ENCODE measurements around the gene GATA5.

GATA5 gene

GRCh38 chr20:62475772-62476055 is at the start of gene GATA5:
Gene GATA5 (minus strand): TSS chr20:62475995. CDS start chr20:62475521, 474 bp downstream.
- Histone ChIP-seq H3K9me3 (ENCODE audit: control insufficient read depth in 2 of 2, low read length in 2 of 2) (no peaks in the 10 kb centered on the region), H3K4me1 (ENCODE audit: control insufficient read depth in 2 of 2, insufficient read depth in 2 of 2, low read length in 2 of 2) (no peaks in the 10 kb centered on the region), H3K36me3 (ENCODE audit: control insufficient read depth in 2 of 2, insufficient read depth in 2 of 2, low read length in 2 of 2) (no peaks in the 10 kb centered on the region), H3K9ac (ENCODE audit: low read depth in 1 of 2, low read length in 2 of 2) (no peak within 1 kb of the TSS), H3K27me3 (ENCODE audit: control insufficient read depth in 2 of 2, insufficient read depth in 2 of 2, low read length in 2 of 2) (peaks cover 13 to 40% of the 10 kb centered on the region in 2 donors), H3K27ac (ENCODE audit: low read depth in 2 of 2, low read length in 2 of 2) (no peak within 1 kb of the TSS), H3K4me3 (ENCODE audit: low read length in 2 of 2) (no peak within 1 kb of the TSS)

- H3K27ac ChIP-seq (ENCODE audit: low read depth in 2 of 2, low read length in 2 of 2): no peak overlapping the region
- H3K9ac ChIP-seq (ENCODE audit: low read depth in 1 of 2, low read length in 2 of 2): no peak overlapping the region
- H3K36me3 ChIP-seq (ENCODE audit: control insufficient read depth in 2 of 2, insufficient read depth in 2 of 2, low read length in 2 of 2): no peaks in the 10 kb centered on the region
- no peaks in the 10 kb centered on the region for H3K4me1 ChIP-seq (ENCODE audit: control insufficient read depth in 2 of 2, insufficient read depth in 2 of 2, low read length in 2 of 2)
- peaks cover 4 to 8% of the 10 kb centered on the region in 2 donors for H3K27me3 ChIP-seq (ENCODE audit: control insufficient read depth in 2 of 2, insufficient read depth in 2 of 2, low read length in 2 of 2)
- H3K4me3 ChIP-seq (ENCODE audit: low read length in 2 of 2): no peak overlapping the region
- no peaks in the 10 kb centered on the region for H3K9me3 ChIP-seq (ENCODE audit: control insufficient read depth in 2 of 2, low read length in 2 of 2)
Observed at GRCh38 chr20:62525014-62525413, 49.2 kb upstream of the GATA5 start.

GRCh38 chr20:62524505-62524911 is 48.7 kb upstream of the GATA5 start:
- Histone ChIP-seq H3K4me3 (ENCODE audit: low read length in 2 of 2) (no peak overlapping the region), H3K4me1 (ENCODE audit: control insufficient read depth in 2 of 2, insufficient read depth in 2 of 2, low read length in 2 of 2) (no peaks in the 10 kb centered on the region), H3K36me3 (ENCODE audit: control insufficient read depth in 2 of 2, insufficient read depth in 2 of 2, low read length in 2 of 2) (no peaks in the 10 kb centered on the region), H3K9me3 (ENCODE audit: control insufficient read depth in 2 of 2, low read length in 2 of 2) (no peaks in the 10 kb centered on the region), H3K27me3 (ENCODE audit: control insufficient read depth in 2 of 2, insufficient read depth in 2 of 2, low read length in 2 of 2) (peaks cover 4 to 8% of the 10 kb centered on the region in 2 donors), H3K27ac (ENCODE audit: low read depth in 2 of 2, low read length in 2 of 2) (no peak overlapping the region), H3K9ac (ENCODE audit: low read depth in 1 of 2, low read length in 2 of 2) (no peak overlapping the region)

GRCh38 chr20:62523473-62524203 is 47.8 kb upstream of the GATA5 start:
- Histone ChIP-seq H3K36me3 (ENCODE audit: control insufficient read depth in 2 of 2, insufficient read depth in 2 of 2, low read length in 2 of 2) (no peaks in the 10 kb centered on the region), H3K9me3 (ENCODE audit: control insufficient read depth in 2 of 2, low read length in 2 of 2) (no peaks in the 10 kb centered on the region), H3K27ac (ENCODE audit: low read depth in 2 of 2, low read length in 2 of 2) (no peak overlapping the region), H3K27me3 (ENCODE audit: control insufficient read depth in 2 of 2, insufficient read depth in 2 of 2, low read length in 2 of 2) (peaks cover 4 to 8% of the 10 kb centered on the region in 2 donors), H3K9ac (ENCODE audit: low read depth in 1 of 2, low read length in 2 of 2) (no peak overlapping the region), H3K4me1 (ENCODE audit: control insufficient read depth in 2 of 2, insufficient read depth in 2 of 2, low read length in 2 of 2) (no peaks in the 10 kb centered on the region), H3K4me3 (ENCODE audit: low read length in 2 of 2) (no peak overlapping the region)

GRCh38 chr20:62522748-62523396 is 47.1 kb upstream of the GATA5 start:
- no peak overlapping the region for H3K9ac ChIP-seq (ENCODE audit: low read depth in 1 of 2, low read length in 2 of 2)
- no peak overlapping the region for H3K4me3 ChIP-seq (ENCODE audit: low read length in 2 of 2)
- no peak overlapping the region for H3K27ac ChIP-seq (ENCODE audit: low read depth in 2 of 2, low read length in 2 of 2)
- no peaks in the 10 kb centered on the region for H3K9me3 ChIP-seq (ENCODE audit: control insufficient read depth in 2 of 2, low read length in 2 of 2)
- no peaks in the 10 kb centered on the region for H3K36me3 ChIP-seq (ENCODE audit: control insufficient read depth in 2 of 2, insufficient read depth in 2 of 2, low read length in 2 of 2)
- H3K4me1 ChIP-seq (ENCODE audit: control insufficient read depth in 2 of 2, insufficient read depth in 2 of 2, low read length in 2 of 2): no peaks in the 10 kb centered on the region
- peaks cover 4 to 8% of the 10 kb centered on the region in 2 donors for H3K27me3 ChIP-seq (ENCODE audit: control insufficient read depth in 2 of 2, insufficient read depth in 2 of 2, low read length in 2 of 2)

- no peak overlapping the region for H3K27ac ChIP-seq (ENCODE audit: low read depth in 2 of 2, low read length in 2 of 2)
- no peaks in the 10 kb centered on the region for H3K9me3 ChIP-seq (ENCODE audit: control insufficient read depth in 2 of 2, low read length in 2 of 2)
- no peak overlapping the region for H3K4me3 ChIP-seq (ENCODE audit: low read length in 2 of 2)
- no peak overlapping the region for H3K9ac ChIP-seq (ENCODE audit: low read depth in 1 of 2, low read length in 2 of 2)
- peaks cover 4 to 6% of the 10 kb centered on the region in 2 donors for H3K27me3 ChIP-seq (ENCODE audit: control insufficient read depth in 2 of 2, insufficient read depth in 2 of 2, low read length in 2 of 2)
- H3K4me1 ChIP-seq (ENCODE audit: control insufficient read depth in 2 of 2, insufficient read depth in 2 of 2, low read length in 2 of 2): no peaks in the 10 kb centered on the region
- no peaks in the 10 kb centered on the region for H3K36me3 ChIP-seq (ENCODE audit: control insufficient read depth in 2 of 2, insufficient read depth in 2 of 2, low read length in 2 of 2)
Observed at GRCh38 chr20:62519826-62520225, 44.0 kb upstream of the GATA5 start.

GRCh38 chr20:62518911-62519310 is 43.1 kb upstream of the GATA5 start:
- Histone ChIP-seq H3K9ac (ENCODE audit: low read depth in 1 of 2, low read length in 2 of 2) (no peak overlapping the region), H3K9me3 (ENCODE audit: control insufficient read depth in 2 of 2, low read length in 2 of 2) (no peaks in the 10 kb centered on the region), H3K27ac (ENCODE audit: low read depth in 2 of 2, low read length in 2 of 2) (no peak overlapping the region), H3K4me3 (ENCODE audit: low read length in 2 of 2) (no peak overlapping the region), H3K36me3 (ENCODE audit: control insufficient read depth in 2 of 2, insufficient read depth in 2 of 2, low read length in 2 of 2) (no peaks in the 10 kb centered on the region), H3K27me3 (ENCODE audit: control insufficient read depth in 2 of 2, insufficient read depth in 2 of 2, low read length in 2 of 2) (peaks cover 4 to 11% of the 10 kb centered on the region in 2 donors), H3K4me1 (ENCODE audit: control insufficient read depth in 2 of 2, insufficient read depth in 2 of 2, low read length in 2 of 2) (no peaks in the 10 kb centered on the region)

GRCh38 chr20:62517901-62518610 is 42.3 kb upstream of the GATA5 start:
- Histone ChIP-seq H3K4me1 (ENCODE audit: control insufficient read depth in 2 of 2, insufficient read depth in 2 of 2, low read length in 2 of 2) (no peaks in the 10 kb centered on the region), H3K27me3 (ENCODE audit: control insufficient read depth in 2 of 2, insufficient read depth in 2 of 2, low read length in 2 of 2) (peaks cover 8 to 17% of the 10 kb centered on the region in 2 donors), H3K4me3 (ENCODE audit: low read length in 2 of 2) (no peak overlapping the region)

GRCh38 chr20:62517168-62517567 is 41.4 kb upstream of the GATA5 start:
- Histone ChIP-seq H3K27me3 (ENCODE audit: control insufficient read depth in 2 of 2, insufficient read depth in 2 of 2, low read length in 2 of 2) (peaks cover 13 to 17% of the 10 kb centered on the region in 2 donors), H3K4me3 (ENCODE audit: low read length in 2 of 2) (no peak overlapping the region), H3K36me3 (ENCODE audit: control insufficient read depth in 2 of 2, insufficient read depth in 2 of 2, low read length in 2 of 2) (no peaks in the 10 kb centered on the region), H3K4me1 (ENCODE audit: control insufficient read depth in 2 of 2, insufficient read depth in 2 of 2, low read length in 2 of 2) (no peaks in the 10 kb centered on the region), H3K9ac (ENCODE audit: low read depth in 1 of 2, low read length in 2 of 2) (no peak overlapping the region), H3K27ac (ENCODE audit: low read depth in 2 of 2, low read length in 2 of 2) (no peak overlapping the region), H3K9me3 (ENCODE audit: control insufficient read depth in 2 of 2, low read length in 2 of 2) (no peaks in the 10 kb centered on the region)

More at GRCh38 chr20:62517901-62518610, 42.3 kb upstream of the GATA5 start:
- Histone ChIP-seq H3K9ac (ENCODE audit: low read depth in 1 of 2, low read length in 2 of 2) (no peak overlapping the region), H3K9me3 (ENCODE audit: control insufficient read depth in 2 of 2, low read length in 2 of 2) (no peaks in the 10 kb centered on the region), H3K36me3 (ENCODE audit: control insufficient read depth in 2 of 2, insufficient read depth in 2 of 2, low read length in 2 of 2) (no peaks in the 10 kb centered on the region), H3K27ac (ENCODE audit: low read depth in 2 of 2, low read length in 2 of 2) (no peak overlapping the region)

GRCh38 chr20:62516338-62516737 is 40.5 kb upstream of the GATA5 start:
- Histone ChIP-seq H3K27me3 (ENCODE audit: control insufficient read depth in 2 of 2, insufficient read depth in 2 of 2, low read length in 2 of 2) (peaks cover 13 to 20% of the 10 kb centered on the region in 2 donors), H3K4me1 (ENCODE audit: control insufficient read depth in 2 of 2, insufficient read depth in 2 of 2, low read length in 2 of 2) (no peaks in the 10 kb centered on the region), H3K9me3 (ENCODE audit: control insufficient read depth in 2 of 2, low read length in 2 of 2) (no peaks in the 10 kb centered on the region), H3K9ac (ENCODE audit: low read depth in 1 of 2, low read length in 2 of 2) (no peak overlapping the region), H3K27ac (ENCODE audit: low read depth in 2 of 2, low read length in 2 of 2) (no peak overlapping the region), H3K36me3 (ENCODE audit: control insufficient read depth in 2 of 2, insufficient read depth in 2 of 2, low read length in 2 of 2) (no peaks in the 10 kb centered on the region), H3K4me3 (ENCODE audit: low read length in 2 of 2) (no peak overlapping the region)

Measured in mucosa of rectum (tissue), 2 donors.